Measurements from ENCODE around the gene POC1B.

GRCh38 chr12:89523843-89524540 is 1.9 kb downstream of the POC1B start:
- TF ChIP-seq CTCF (IDR thresholded peaks at IDR 0.05) (no peak), POLR2A (IDR thresholded peaks at IDR 0.05) (no peak)
